ENCODE data around the gene USP48.
"Not testable (repeated sequence)": the region's sequence is repeated elsewhere in the genome, so short reads cannot be mapped to it uniquely, and the experiment has no call there.

The USP48 gene

DNA sequence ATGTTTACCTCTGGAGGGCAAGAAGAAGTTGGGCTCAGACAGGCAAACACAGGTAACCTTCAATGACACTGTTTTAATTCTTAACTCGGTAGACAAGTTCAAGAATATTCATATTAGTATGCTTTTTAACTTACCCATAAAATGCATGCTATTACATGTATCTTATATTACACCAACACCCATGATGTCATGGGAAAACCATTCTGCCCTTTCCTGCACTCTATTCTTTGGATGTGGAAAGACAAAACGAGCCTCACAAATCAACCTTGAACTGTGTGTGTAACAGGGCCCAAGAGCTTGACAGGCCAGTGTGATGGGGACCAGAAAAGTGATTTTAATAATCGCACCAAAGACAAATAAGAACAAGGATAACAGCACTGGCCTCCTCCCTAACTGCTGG, 91.2 kb downstream of the USP48 start:
- no peak for DNase-seq

GRCh38 chr1:21689661-21690372, 93.1 kb downstream of the USP48 start:
- no peak for DNase-seq

- no peak for DNase-seq
Observed at GRCh38 chr1:21687081-21687529, 95.8 kb downstream of the USP48 start.

- no peak for DNase-seq
Observed at GRCh38 chr1:21685946-21686678, 96.8 kb downstream of the USP48 start.

GRCh38 chr1:21681426-21681825, 101.5 kb downstream of the USP48 start:
- DNase-seq: no peak

DNA sequence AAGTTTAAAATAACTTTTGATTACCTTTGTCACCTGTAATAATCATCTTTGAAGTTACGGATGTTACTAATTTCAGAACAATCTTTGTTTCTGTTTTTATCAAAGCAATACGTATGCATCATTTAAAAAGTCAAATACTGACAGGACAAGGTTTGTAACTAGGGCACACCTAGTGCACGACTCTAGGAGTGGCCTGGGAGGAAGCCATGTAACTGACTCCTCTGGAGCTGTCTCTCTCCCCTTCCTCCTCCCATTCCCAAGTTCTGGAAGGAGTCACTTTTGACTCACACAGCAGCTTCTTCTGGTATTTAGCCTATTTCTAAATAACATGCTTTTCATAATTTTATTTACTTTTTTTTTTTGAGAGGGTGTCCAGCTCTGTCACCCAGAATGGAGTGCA, 102.0 kb downstream of the USP48 start:
- DNase-seq: no peak

- no peak for DNase-seq
Observed at GRCh38 chr1:21680381-21680780, 102.6 kb downstream of the USP48 start.

- no peak for DNase-seq
Observed at GRCh38 chr1:21677168-21677567, 105.8 kb downstream of the USP48 start.

DNA sequence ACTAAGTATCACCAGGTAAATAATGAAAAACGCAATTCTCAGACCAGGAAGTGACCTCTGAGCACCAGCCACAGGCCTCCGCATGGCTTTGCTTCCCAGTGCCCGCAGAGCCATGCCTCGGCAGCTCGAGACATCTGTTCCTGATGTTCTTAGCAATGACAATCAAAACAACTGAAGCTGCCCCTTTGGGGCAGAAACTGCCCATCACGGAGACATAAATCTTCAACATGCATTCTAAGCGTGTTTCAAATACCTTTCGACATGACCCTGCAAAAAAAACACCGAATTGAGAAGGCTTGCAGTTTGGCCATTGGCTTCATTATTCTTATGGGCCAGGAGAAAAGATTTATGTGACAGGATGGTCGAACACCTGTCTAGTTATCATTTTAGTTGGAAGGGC, 108.0 kb downstream of the USP48 start:
- DNase-seq: no peak

- not testable (repeated sequence) for DNase-seq
Observed at GRCh38 chr1:21673853-21674252, 109.1 kb downstream of the USP48 start.

DNA sequence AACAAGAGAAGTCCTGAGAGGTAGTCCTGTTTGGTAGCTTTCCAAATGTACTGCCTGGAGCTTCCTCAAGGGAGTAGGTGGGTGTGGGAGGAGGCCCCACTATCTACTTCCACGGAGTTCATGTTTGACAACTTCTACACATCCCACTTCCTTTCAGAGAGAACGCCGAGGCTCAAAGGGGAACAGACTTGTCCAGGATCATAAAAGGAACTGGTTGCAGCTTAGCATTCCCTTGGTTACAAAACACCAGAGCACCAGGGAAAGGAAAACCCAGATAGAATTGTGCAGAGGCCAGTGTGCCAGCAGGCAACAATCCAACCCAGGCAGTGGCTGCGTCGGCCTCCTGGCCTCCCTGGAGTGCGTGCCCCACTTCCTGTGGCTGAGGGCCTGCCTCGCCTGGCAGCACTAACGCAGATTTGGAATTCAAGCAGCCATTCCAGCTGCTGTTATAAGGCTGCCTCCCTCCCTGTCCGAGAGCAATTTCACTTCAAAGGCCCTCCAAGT, 109.6 kb downstream of the USP48 start:
- no peak for DNase-seq

DNA sequence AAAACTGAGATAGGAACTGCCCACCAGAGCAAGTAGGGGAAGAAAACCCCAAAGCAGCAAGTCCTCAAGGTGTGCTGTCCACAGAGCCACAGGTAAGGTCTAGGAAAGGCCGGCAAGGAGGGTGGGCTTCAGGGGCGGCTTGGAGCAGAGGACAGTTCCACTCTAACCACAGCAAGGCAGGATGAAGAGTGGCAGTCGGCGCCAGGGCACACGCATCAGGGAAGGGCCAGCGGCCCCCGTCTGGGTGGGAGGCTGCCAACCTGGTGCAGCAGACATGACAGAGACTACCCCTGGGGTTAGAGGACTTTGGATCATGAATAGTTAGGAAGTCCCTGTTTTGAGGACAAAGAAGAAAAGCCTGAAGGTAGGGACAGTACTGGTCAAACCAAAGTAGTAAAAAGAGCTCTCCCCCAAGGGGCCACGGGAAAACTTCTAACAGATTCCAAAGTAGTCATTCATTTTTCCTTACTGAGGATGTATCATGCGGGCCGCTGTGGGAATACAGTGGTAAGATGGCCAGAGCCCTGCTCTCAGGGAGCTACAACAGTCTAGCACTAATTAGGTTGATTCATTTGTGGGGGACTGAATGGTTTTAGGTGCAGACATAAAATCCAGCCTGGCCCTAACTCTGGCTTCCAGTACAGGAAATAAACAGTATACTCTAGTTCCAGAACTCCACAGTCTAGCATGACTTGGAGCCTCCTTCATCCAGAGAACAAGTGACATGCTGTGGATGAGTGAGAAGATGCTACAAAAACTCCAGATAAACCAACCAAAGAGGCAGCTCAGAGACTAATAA, 110.3 kb downstream of the USP48 start:
- DNase-seq: no peak

DNA sequence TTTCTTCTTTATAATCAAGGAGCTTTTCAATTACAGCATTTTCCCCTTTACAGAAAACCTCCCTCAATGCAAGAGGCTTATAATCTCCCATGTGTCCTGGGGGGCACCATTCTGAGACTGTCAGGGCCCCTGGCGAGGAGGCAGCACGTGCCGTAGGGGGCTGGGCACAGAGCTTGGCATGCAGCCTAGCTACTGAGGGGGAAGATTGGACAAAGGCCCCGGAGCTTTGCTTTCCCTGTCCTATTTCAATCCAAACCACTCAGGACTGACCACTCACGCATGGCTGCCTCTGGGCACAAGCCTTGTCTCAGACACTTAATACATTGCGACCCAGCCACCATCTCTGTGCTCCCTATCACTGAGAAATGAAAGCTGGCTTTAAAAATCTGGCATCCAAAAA, 111.0 kb downstream of the USP48 start:
- no peak for DNase-seq

DNA sequence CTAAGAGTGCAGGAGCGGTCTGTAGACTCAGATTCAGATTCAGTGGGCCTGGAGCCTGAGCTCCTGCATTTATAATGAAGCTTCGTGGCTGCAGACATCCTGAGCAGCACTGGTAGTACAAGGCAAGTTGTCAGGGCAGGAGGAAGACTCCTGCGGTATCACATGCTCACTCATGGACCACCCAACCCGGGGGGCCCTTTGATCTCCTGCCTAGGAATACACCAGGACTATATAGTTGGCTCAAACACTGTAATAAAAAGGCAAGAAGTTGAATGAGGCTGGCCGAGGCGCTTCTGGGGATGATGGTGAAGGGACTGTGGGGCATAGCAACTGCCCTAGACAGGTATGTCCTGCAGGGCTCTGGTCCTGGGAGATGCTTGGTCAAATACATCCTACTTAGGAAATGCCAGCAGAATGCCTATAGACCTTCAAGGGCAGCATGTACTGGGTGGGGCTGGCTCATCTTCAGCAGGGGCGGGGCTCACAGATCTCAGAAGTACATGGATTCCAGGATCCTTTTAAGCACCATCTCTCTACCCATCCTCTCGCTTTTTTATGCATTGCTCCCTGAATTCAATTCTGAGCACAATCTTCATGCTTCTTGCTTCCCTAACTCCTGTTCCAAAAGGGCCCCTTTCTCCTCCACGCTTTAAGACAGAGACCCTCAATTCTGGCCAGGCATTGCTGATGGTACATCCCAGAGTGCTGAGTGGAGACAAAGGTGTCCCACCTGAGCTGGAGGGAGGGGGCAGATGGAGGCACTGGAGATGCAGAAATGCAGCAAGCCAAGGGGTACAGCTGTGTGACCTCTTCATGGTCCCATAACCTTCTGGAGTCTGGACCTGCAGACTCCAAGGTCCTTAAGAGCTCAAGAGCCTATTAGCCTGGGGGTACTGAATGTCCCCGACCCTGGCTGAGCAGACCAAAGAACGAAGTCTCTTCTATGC, 111.7 kb downstream of the USP48 start:
- DNase-seq: no peak

DNA sequence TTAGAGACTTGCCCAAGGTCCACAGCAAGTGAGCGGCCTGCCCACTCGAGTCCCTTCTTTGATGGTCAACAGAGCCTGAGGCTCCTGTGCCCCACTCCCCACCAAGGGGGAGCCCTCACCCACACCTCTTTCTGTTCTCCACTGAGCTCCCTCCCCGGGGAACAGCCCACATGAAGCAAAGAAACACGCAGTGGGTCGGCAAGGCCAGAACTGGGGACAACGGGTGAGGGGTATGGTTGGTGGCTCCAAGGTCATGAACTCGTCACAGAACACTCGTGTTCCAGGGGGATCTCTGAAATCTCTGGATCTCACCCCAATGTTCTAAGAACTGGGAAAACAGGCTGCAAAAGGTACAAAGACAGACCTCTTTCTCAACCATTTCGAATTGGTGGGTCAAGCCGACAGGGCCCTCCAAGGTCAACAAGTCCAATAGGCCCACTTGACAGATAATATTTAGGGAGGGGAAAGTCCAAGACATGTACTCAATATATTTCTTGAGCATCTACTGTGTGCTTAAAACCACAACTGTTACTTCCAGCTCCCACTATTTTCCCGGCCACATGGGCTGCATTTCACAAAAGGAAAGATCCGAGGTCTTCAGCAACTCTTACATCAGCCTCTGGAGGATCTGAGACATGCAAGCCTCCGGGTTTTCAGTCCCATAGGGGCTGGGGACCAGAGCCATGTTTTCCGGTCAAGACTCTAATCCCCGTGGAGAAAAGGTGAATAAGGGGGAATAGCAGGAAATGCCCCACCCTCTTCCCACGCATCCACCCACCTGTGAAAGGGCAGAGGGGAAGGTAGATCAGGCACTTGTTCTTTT, 112.7 kb downstream of the USP48 start:
- no peak for DNase-seq

DNA sequence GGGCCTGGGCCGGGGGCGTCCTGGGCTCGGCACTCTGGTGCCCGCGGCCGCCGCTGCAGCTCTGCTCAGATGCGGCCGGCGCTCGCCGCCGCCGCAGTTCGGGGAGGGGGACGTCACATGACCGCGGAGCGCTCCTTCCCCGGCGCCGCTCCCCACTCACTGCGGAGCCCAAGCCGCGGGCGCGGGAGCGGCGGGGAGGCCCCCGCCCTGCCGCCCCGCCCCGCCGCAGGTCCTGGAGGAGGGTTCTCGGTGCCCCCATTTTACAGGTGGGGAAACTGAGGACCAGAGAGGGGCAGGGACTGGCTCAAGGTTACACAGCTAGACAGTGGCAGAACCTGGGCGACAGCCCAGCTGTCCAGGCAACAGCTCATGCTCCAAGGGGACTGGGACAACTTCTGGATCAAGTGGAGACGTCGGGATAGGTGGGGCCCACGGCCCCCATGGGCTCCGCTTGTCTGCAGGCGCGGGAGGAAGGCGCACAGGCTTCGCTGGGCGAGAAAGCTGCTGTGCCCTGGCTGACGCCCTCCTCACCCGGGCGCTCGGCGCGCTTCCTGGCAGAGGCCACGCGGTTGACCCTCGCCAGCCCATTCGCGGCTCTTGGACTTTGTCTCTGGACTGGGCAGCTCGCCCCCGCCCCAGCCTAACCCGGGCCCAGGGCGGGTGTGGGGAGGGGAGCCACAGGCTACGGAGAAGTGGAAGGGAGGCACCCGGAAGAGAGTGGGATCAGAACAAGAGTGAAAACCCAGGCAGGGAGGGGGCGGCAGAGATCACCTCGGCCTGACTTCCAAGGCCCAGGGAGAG, 113.5 kb downstream of the USP48 start, which contains the start of gene RAP1GAP:
Gene RAP1GAP (minus strand): TSS at position 100 of the 801 bp plus-strand sequence. CDS start 49,325 bp downstream, outside the sequence.
- DNase-seq: peak; percentile 19 to 29

- DNase-seq: no peak
Observed at GRCh38 chr1:21668951-21669257, 114.0 kb downstream of the USP48 start.

DNA sequence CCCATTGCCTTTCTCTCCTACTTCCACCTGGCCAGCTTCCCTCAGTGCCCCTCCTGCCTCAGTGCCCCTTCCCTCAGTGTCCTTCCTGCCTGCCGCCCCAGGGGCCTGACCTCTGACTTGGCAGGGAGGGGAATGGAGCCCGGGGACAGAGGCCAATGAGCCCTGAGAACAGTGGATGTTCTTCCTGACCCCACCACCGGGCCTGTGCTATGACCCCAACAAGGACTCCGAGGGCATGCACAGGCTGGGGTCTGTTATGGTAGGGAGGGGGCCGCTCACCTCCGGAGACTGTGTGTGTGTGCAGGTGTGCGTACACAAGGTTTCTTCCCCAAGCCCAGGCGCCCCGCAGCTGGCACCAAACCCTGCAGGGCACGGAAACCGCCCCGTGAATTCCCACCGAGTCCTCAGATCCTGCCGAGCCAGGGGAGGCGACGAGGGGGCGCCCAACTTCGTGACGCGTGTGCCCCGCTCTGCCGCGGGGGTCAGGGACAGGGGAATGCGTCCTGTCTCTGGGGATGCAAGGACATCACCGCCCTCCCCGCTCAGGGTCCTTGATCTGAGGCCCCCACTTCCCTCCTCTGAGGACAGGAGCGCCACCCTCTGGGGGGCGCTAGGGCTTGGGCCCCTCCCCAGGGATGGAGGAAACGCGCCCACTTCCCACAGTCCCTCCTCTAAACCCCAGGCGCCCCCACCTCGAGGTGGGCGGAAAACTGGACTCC, 114.6 kb downstream of the USP48 start:
- DNase-seq: no peak

GRCh38 chr1:21667348-21668231, 115.4 kb downstream of the USP48 start:
- no peak for DNase-seq

Data from CD4-positive, alpha-beta T cell treated with Interleukin-1 beta for 1 hour (primary cell).